Stomach (tissue), 4 donors: Measurements from ENCODE around the gene CLDN3.

Experiments
- CTCF ChIP-seq, 7 experiments: fragments of 450-650 bp in 4 of 7; fragments of 200-600 bp in 3 of 7; sonication (generic) in 3 of 7; IDR thresholded peaks; one replicate each; pipeline ENCODE4 v1.5.1; 2016 to 2019; ENCODE audit warnings: antibody characterized with exemption in 7 of 7, control low read depth in 2 of 7, mild to moderate bottlenecking in 1 of 7
- EP300 ChIP-seq: sonication (generic); formaldehyde crosslinking; IDR thresholded peaks from one replicate; pipeline ENCODE4 v1.6.1; 2017; ENCODE audit warnings: antibody characterized with exemption
- POLR2A ChIP-seq, 4 donors: fragments of 450-650 bp; IDR thresholded peaks; one replicate each; pipeline ENCODE4 v1.6.1; 2016; ENCODE audit warnings: antibody characterized with exemption in 4 of 4, control low read depth in 2 of 4, mild to moderate bottlenecking in 1 of 4, moderate library complexity in 1 of 4
- POLR2AphosphoS5 ChIP-seq, 3 donors: sonication (generic); formaldehyde crosslinking; IDR thresholded peaks; one replicate each; pipeline ENCODE4 v1.6.1; 2016; ENCODE audit warnings: antibody characterized with exemption in 3 of 3

- TF ChIP-seq POLR2AphosphoS5 (IDR thresholded peaks at IDR 0.05) (no peak), CTCF (IDR thresholded peaks at IDR 0.05) (no peak), POLR2A (IDR thresholded peaks at IDR 0.05) (no peak), EP300 (no peak)
These were observed 27.7 kb downstream of the CLDN3 start for GRCh38 chr7:73742338-73742752.
